Measurements from ENCODE around the gene GALM. TPM values are rescaled to one million over a fixed set of nuclear protein-coding genes. Genes with fewer than 3 reads are reported as not detected.
"Not testable (repeated sequence)": the region's sequence is repeated elsewhere in the genome, so short reads cannot be mapped to it uniquely, and the experiment has no call there.

Gene GALM
- total and polyA plus RNA-seq, 12 donors, result 40.0 to 351 (median 151) TPM

DNA sequence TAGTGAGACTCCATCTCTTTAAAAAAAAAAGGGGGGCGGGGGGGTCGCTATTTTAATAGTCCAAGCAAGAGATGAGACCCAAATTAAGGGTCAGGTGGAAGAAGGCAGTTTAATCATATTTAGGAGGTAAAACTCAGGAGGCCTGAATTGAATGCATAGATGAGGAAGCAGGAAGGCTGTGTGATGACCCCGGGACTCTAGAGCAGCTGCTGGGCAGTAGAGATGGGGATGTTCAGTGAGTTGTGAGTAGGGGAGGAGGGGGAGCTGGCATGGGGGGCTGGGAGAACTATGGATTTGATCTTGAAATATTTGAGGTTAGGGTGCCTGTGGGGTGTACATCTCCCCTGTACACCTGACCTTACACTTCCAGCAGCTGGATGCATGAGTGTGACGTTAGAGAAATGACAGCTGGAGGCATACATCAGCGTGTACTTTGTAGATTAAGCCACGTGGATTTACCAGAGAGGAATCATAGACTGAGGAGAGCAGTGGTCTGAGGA is 41.0 kb downstream of the GALM start:
- Histone ChIP-seq H3K27ac (no peak overlapping the region), H3K4me1 (replicated peaks in 1 of 2) (peaks cover 0 to 9% of the 10 kb centered on the region in 2 donors), H3K9me3 (replicated peaks in 1 of 3) (no peaks in the 10 kb centered on the region), H3K4me3 (no peak overlapping the region), H3K27me3 (no peaks in the 10 kb centered on the region), H3K36me3 (replicated peaks in 1 of 2) (peaks cover 0 to 10% of the 10 kb centered on the region in 2 donors)
- WGBS, 4 donors, result 79 to 88% (median 86%) methylated on average over 6 of the region's 6 CpGs
- intact Hi-C loops (cut with DNase I), result loop anchor here in 1 of 2 donors (10.0 kb wide), 1 partner anchor 112 kb away; no protein-coding TSS in a partner anchor
- TF ChIP-seq POLR2A (IDR thresholded peaks at IDR 0.05), result no peak
- TF ChIP-seq, protein P1, sequence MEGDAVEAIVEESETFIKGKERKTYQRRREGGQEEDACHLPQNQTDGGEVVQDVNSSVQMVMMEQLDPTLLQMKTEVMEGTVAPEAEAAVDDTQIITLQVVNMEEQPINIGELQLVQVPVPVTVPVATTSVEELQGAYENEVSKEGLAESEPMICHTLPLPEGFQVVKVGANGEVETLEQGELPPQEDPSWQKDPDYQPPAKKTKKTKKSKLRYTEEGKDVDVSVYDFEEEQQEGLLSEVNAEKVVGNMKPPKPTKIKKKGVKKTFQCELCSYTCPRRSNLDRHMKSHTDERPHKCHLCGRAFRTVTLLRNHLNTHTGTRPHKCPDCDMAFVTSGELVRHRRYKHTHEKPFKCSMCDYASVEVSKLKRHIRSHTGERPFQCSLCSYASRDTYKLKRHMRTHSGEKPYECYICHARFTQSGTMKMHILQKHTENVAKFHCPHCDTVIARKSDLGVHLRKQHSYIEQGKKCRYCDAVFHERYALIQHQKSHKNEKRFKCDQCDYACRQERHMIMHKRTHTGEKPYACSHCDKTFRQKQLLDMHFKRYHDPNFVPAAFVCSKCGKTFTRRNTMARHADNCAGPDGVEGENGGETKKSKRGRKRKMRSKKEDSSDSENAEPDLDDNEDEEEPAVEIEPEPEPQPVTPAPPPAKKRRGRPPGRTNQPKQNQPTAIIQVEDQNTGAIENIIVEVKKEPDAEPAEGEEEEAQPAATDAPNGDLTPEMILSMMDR (IDR thresholded peaks at IDR 0.05), result no peak
- peak in 1 of 7 donors; percentile 42 for DNase-seq

DNA sequence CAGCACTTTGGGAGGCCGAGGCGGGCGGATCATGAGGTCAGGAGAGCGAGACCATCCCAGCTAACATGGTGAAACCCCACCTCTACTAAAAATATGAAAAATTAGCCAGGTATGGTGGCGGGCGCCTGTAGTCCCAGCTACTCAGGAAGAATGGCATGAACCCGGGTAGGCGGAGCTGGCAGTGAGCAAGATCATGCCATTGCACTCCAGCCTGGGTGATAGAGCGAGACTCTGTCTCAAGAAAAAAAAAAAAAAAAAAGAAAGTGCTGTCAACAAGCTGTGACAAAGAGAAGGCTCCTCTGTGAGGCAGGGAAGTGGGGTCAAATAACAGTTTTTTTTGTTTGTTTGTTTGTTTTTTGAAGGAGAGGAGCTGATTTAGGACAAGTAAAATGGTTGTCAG is 42.6 kb downstream of the GALM start:
- H3K4me1 ChIP-seq (replicated peaks in 1 of 2); H3K27ac ChIP-seq; H3K27me3 ChIP-seq; DNase-seq; H3K4me3 ChIP-seq; H3K9me3 ChIP-seq (replicated peaks in 1 of 3): not testable (repeated sequence)
- intact Hi-C loops (cut with DNase I), result loop anchor here in 1 of 2 donors (10.0 kb wide), 1 partner anchor 114 kb away; no protein-coding TSS in a partner anchor
- H3K36me3 ChIP-seq (replicated peaks in 1 of 2), result peaks cover 0 to 15% of the 10 kb centered on the region in 2 donors
- whole genome bisulfite sequencing, 4 donors, result 72 to 98% (median 84%) methylated on average over 4 to 9 of the region's 9 CpGs

DNA sequence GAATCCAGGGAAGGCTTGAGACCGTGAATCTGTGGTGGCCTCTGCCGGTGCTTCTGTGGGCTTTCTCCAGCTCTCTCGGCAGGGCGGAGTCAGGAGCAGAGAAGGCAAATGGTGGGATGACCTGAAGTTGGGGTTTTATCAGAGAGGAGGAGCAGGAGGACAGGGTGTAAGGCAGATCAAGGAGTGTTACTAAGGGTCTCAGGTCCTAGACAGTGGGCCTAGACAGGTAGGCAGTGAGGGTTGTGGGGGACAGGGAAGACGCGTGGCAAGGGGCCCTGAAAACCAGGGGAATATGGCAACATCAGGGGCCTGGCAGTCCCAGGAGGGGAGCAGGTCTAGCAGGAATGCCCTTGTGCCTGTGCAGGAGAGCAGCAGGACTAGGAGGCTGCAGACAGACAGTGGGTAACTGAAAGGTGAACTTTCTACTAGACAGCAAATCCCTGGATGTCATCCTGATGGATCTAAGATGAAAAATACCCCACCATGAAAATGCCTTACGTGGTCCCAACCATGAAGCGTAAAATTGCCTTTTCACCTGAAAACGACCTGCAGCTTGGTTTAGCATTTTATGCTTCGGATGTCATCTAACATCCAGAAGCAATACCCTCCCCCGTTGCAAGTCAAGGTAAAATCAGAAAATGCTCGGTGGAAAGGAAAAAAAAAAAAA is 43.1 kb downstream of the GALM start:
- no peaks in the 10 kb centered on the region for H3K27me3 ChIP-seq
- H3K36me3 ChIP-seq (replicated peaks in 1 of 2), result peaks cover 0 to 15% of the 10 kb centered on the region in 2 donors
- intact Hi-C loops (cut with DNase I), result loop anchor here in 1 of 2 donors (10.0 kb wide), 1 partner anchor 114 kb away; no protein-coding TSS in a partner anchor
- TF ChIP-seq POLR2A (IDR thresholded peaks at IDR 0.05), result no peak
- TF ChIP-seq, protein P1 (IDR thresholded peaks at IDR 0.05), result no peak
- 75 to 82% (median 78%) methylated on average over 12 of the region's 12 CpGs for WGBS, 4 donors
- no peak for DNase-seq
- H3K27ac ChIP-seq, result peak overlapping the region in 1 of 5 donors; percentile 24
- H3K4me1 ChIP-seq (replicated peaks in 1 of 2), result peaks cover 0 to 6% of the 10 kb centered on the region in 2 donors
- H3K4me3 ChIP-seq, result no peak overlapping the region
- H3K9me3 ChIP-seq (replicated peaks in 1 of 3), result no peaks in the 10 kb centered on the region

DNA sequence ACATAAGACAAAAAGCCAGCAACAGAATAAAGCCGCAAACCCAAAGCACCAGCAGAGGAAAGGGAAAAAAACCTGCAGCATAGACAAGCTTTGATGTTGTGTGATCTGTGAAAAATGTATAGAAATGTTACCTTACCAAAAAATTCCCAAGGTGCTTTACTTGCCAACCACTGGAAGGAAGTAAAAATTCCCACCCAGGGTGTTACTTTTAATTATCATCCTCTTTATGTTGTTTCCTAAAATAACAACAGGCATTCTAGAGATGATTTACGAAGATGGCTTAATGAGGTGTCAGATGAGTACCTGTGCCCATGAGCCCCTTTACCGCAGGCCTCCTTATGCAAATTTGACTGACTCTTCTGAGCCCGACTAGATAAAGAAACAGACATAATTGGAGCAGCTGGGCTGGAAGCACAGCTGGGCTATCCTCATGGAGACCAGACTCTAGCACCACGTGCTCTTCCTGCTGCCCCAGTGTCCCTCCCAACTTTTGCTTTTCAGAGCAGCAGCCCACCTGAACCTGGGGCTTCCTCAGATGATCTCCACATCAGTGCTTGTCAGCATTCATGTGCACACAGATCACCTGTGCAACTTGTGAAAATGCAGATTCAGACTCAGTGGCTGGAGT is 43.8 kb downstream of the GALM start:
- Histone ChIP-seq H3K27me3 (no peaks in the 10 kb centered on the region), H3K36me3 (replicated peaks in 1 of 2) (peaks cover 0 to 15% of the 10 kb centered on the region in 2 donors), H3K27ac (no peak overlapping the region), H3K4me1 (replicated peaks in 1 of 2) (no peaks in the 10 kb centered on the region), H3K4me3 (no peak overlapping the region), H3K9me3 (replicated peaks in 1 of 3) (no peaks in the 10 kb centered on the region)
- 64 to 74% (median 67%) methylated on average over 3 to 5 of the region's 5 CpGs for WGBS, 4 donors
- intact Hi-C loops (cut with DNase I), result loop anchor here in 1 of 2 donors (10.0 kb wide), 1 partner anchor 115 kb away; no protein-coding TSS in a partner anchor
- TF ChIP-seq, protein P1 (IDR thresholded peaks at IDR 0.05), result no peak
- no peak for TF ChIP-seq POLR2A (IDR thresholded peaks at IDR 0.05)
- no peak for DNase-seq

Measured in adrenal gland (tissue), 12 donors.